ENCODE measurements around the gene PRRT3. TPM values are rescaled to one million over a fixed set of nuclear protein-coding genes. Genes with fewer than 3 reads are reported as not detected.
"Not testable (repeated sequence)": the region's sequence is repeated elsewhere in the genome, so short reads cannot be mapped to it uniquely, and the experiment has no call there.

The PRRT3 gene
- total RNA-seq, 1 donor from 2014 or later: 1.4 TPM

DNA sequence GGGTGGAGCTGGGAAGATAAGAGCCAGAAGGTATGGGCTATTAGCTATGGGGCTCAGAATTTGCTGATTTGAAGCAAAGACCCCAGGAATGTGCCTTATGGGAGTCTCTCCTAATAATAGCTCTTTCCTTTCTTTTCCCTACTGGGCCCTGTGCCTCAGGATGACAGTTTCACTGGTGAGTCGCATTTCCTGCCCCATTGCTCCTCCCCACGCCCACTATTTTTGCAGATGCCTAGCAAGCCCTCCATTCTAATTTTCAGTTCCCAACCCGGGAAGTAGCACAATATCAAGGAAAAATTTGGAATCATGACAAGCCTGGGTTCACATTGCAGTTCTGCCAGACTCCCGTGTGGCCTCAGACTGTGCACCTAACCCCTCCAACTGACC is 49.0 kb downstream of the PRRT3 start:
- TF ChIP-seq CTCF (IDR thresholded peaks at IDR 0.05): no peak
- DNase-seq: no peak
- ATAC-seq: peak; percentile 28
- Histone ChIP-seq H3K27ac (peak overlapping the region; percentile 72), H3K9me3 (no peaks in the 10 kb centered on the region), H3K4me3 (peak overlapping the region; percentile 55), H3K27me3 (no peaks in the 10 kb centered on the region), H3K36me3 (peaks cover 4% of the 10 kb centered on the region), H3K4me1 (peaks cover 10% of the 10 kb centered on the region)
- intact Hi-C loops (cut with DNase I): no loop called here

DNA sequence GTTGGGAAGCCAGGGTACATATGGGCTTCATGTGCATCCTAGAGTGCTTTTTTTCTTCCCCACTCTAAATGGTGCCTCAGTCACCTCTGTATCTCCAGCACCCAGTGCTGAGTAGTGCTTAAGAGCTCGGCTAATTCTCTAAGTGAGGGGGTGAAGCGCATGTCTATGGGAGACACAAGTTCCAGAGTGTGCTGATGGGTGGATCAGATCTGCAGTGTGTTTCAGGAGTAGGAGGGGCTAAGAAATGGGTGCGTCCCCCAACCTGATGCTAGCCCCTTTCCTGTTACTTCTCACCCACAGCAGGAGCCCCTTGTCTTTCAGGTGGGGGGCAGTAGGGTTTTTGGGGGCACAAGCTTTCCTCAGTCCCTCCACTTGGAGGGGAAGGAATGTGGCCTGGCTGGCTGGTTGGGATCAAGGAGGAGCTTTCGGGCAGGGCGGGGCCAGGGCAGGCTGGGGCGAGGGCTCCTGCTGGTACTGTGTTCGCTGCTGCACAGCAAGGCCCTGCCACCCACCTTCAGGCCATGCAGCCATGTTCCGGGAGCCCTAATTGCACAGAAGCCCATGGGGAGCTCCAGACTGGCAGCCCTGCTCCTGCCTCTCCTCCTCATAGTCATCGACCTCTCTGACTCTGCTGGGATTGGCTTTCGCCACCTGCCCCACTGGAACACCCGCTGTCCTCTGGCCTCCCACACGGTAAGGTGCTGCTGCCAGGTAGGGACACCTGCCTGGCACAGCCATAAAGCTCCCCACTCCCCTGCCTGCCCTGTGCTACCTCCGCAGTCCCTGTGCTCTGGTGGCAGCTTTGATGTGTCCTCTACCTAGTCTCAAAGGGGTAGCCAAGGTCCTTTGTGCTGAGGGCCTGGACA is 49.6 kb downstream of the PRRT3 start, which contains the start of gene IL17RE:
Gene IL17RE (plus strand): TSS at position 477 of the 866 bp plus-strand sequence. CDS start 85 bp downstream, at position 562.
- peak within 1 kb of the TSS; percentile 72 for H3K27ac ChIP-seq
- TF ChIP-seq CTCF (IDR thresholded peaks at IDR 0.05): no peak
- intact Hi-C loops (cut with DNase I): no loop called here
- H3K4me3 ChIP-seq: peak within 1 kb of the TSS; percentile 55
- peaks cover 4% of the 10 kb centered on the region for H3K36me3 ChIP-seq
- ATAC-seq (peak; percentile 88), DNase-seq (peak; percentile 86)
- H3K4me1 ChIP-seq: peaks cover 15% of the 10 kb centered on the region
- no peaks in the 10 kb centered on the region for H3K9me3 ChIP-seq
- H3K27me3 ChIP-seq: no peaks in the 10 kb centered on the region

- Histone ChIP-seq H3K36me3 (peaks cover 4% of the 10 kb centered on the region), H3K27me3 (no peaks in the 10 kb centered on the region), H3K27ac (peak overlapping the region; percentile 72), H3K4me3 (no peak overlapping the region), H3K4me1 (peaks cover 20% of the 10 kb centered on the region), H3K9me3 (no peaks in the 10 kb centered on the region)
- no peak for DNase-seq
- no peak for TF ChIP-seq CTCF (IDR thresholded peaks at IDR 0.05)
- intact Hi-C loops (cut with DNase I): no loop called here
- ATAC-seq: no peak
Observed at GRCh38 chr3:9901967-9902366, 50.2 kb downstream of the PRRT3 start.

DNA sequence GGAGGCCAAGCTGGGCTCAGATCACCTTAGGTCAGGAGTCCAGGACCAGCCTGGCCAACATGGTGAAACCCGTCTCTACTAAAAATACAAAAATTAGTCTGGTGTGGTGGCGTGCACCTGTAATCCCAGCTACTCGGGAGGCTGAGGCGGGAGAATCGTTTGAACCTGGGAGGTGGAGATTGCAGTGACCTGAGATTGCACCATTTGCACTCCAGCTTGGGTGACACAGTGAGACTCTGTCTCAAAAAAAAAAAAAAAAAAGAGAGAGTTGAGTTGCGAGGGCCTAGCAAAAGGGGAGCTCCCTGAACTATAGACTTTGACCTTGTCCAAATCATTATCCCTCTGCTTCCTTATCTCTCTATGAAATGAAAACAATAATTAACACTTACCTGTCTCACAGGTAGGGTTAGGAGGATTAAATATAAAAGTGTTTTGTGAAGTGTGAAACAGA is 51.2 kb downstream of the PRRT3 start:
- H3K36me3 ChIP-seq; ATAC-seq; H3K27me3 ChIP-seq; H3K4me3 ChIP-seq; H3K9me3 ChIP-seq; intact Hi-C loops (cut with DNase I); DNase-seq; H3K27ac ChIP-seq: not testable (repeated sequence)
- peaks cover 20% of the 10 kb centered on the region for H3K4me1 ChIP-seq

- Histone ChIP-seq H3K36me3 (no peaks in the 10 kb centered on the region), H3K4me3 (no peak overlapping the region), H3K4me1 (peaks cover 20% of the 10 kb centered on the region), H3K27ac (no peak overlapping the region), H3K27me3 (no peaks in the 10 kb centered on the region), H3K9me3 (no peaks in the 10 kb centered on the region)
- DNase-seq: no peak
- TF ChIP-seq CTCF (IDR thresholded peaks at IDR 0.05): no peak
- intact Hi-C loops (cut with DNase I): no loop called here
- no peak for ATAC-seq
Observed at GRCh38 chr3:9899289-9899791, 52.9 kb downstream of the PRRT3 start.
